ENCODE data around the gene FEN1. TPM values are rescaled to one million over a fixed set of nuclear protein-coding genes. Genes with fewer than 3 reads are reported as not detected.

FEN1 gene
- polyA plus RNA-seq, 3 donors from 2014 or later: 20.3 to 31.3 (median 24.6) TPM

GRCh38 chr11:61775606-61776554 is 16.8 kb upstream of the FEN1 start:
- H3K27ac Mint-ChIP-seq: peak overlapping the region in 5 of 6 donors; percentile 60 to 88 (median 66)
- no peaks in the 10 kb centered on the region for H3K9me3 Mint-ChIP-seq
- DNase-seq: peak; percentile 53 to 58 (median 56)
- peaks cover 0 to 4% (median 2%) of the 10 kb centered on the region in 3 donors for H3K27me3 Mint-ChIP-seq (ENCODE audit: low read depth in 3 of 3)
- H3K4me3 Mint-ChIP-seq: peak overlapping the region; percentile 56 to 81 (median 75)
- no peaks in the 10 kb centered on the region for H3K36me3 Mint-ChIP-seq
- H3K4me1 Mint-ChIP-seq: peaks cover 25 to 39% of the 10 kb centered on the region in 2 donors

- peak; percentile 57 to 59 (median 59) for DNase-seq
- Mint-ChIP-seq H3K9me3 (no peaks in the 10 kb centered on the region), H3K4me1 (peaks cover 25 to 37% of the 10 kb centered on the region in 2 donors), H3K36me3 (no peaks in the 10 kb centered on the region), H3K4me3 (peak overlapping the region; percentile 56 to 78 (median 75)), H3K27ac (peak overlapping the region; percentile 40 to 77 (median 60)), H3K27me3 (ENCODE audit: low read depth in 3 of 3) (peaks cover 0 to 4% (median 2%) of the 10 kb centered on the region in 3 donors)
Observed at GRCh38 chr11:61776561-61777075, 16.1 kb upstream of the FEN1 start.

- Mint-ChIP-seq H3K27ac (peak overlapping the region in 3 of 6 donors; percentile 35 to 61 (median 40)), H3K4me1 (peaks cover 25 to 35% of the 10 kb centered on the region in 2 donors), H3K9me3 (no peaks in the 10 kb centered on the region), H3K27me3 (ENCODE audit: low read depth in 3 of 3) (peaks cover 0 to 4% (median 2%) of the 10 kb centered on the region in 3 donors), H3K36me3 (no peaks in the 10 kb centered on the region), H3K4me3 (peak overlapping the region; percentile 59 to 78 (median 69))
- DNase-seq: peak; percentile 66 to 69 (median 69)
Observed at GRCh38 chr11:61777234-61778090, 15.2 kb upstream of the FEN1 start.

- no peak for DNase-seq
- Mint-ChIP-seq H3K9me3 (no peaks in the 10 kb centered on the region), H3K27ac (no peak overlapping the region), H3K27me3 (ENCODE audit: low read depth in 3 of 3) (peaks cover 0 to 4% (median 2%) of the 10 kb centered on the region in 3 donors), H3K4me1 (peaks cover 25 to 30% of the 10 kb centered on the region in 2 donors), H3K4me3 (peak overlapping the region; percentile 33 to 75 (median 59)), H3K36me3 (no peaks in the 10 kb centered on the region)
Observed at GRCh38 chr11:61778357-61778886, 14.3 kb upstream of the FEN1 start.

- Mint-ChIP-seq H3K4me1 (peaks cover 25 to 32% of the 10 kb centered on the region in 2 donors), H3K36me3 (no peaks in the 10 kb centered on the region), H3K4me3 (no peak overlapping the region), H3K27ac (no peak overlapping the region), H3K27me3 (ENCODE audit: low read depth in 3 of 3) (peaks cover 0 to 4% (median 2%) of the 10 kb centered on the region in 3 donors), H3K9me3 (no peaks in the 10 kb centered on the region)
- DNase-seq: no peak
Observed at GRCh38 chr11:61778920-61779650, 13.6 kb upstream of the FEN1 start.

GRCh38 chr11:61779666-61780525 is 12.8 kb upstream of the FEN1 start:
- Mint-ChIP-seq H3K27me3 (ENCODE audit: low read depth in 3 of 3) (peaks cover 0 to 4% (median 2%) of the 10 kb centered on the region in 3 donors), H3K4me1 (peaks cover 25 to 28% of the 10 kb centered on the region in 2 donors), H3K4me3 (no peak overlapping the region), H3K36me3 (peaks cover 0 to 1% (median 1%) of the 10 kb centered on the region in 3 donors), H3K27ac (no peak overlapping the region), H3K9me3 (no peaks in the 10 kb centered on the region)
- no peak for DNase-seq

- H3K4me1 Mint-ChIP-seq: peaks cover 19 to 23% of the 10 kb centered on the region in 2 donors
- peaks cover 0 to 2% (median 1%) of the 10 kb centered on the region in 3 donors for H3K27me3 Mint-ChIP-seq (ENCODE audit: low read depth in 3 of 3)
- H3K27ac Mint-ChIP-seq: no peak overlapping the region
- H3K36me3 Mint-ChIP-seq: peaks cover 0 to 5% (median 2%) of the 10 kb centered on the region in 3 donors
- H3K9me3 Mint-ChIP-seq: no peaks in the 10 kb centered on the region
- DNase-seq: no peak
- no peak overlapping the region for H3K4me3 Mint-ChIP-seq
Observed at GRCh38 chr11:61780581-61781162, 12.0 kb upstream of the FEN1 start.

GRCh38 chr11:61781585-61781984 is 11.1 kb upstream of the FEN1 start:
- Mint-ChIP-seq H3K4me1 (peaks cover 12 to 15% of the 10 kb centered on the region in 2 donors), H3K27ac (no peak overlapping the region), H3K9me3 (no peaks in the 10 kb centered on the region), H3K4me3 (no peak overlapping the region), H3K36me3 (peaks cover 0 to 5% (median 2%) of the 10 kb centered on the region in 3 donors), H3K27me3 (ENCODE audit: low read depth in 3 of 3) (peaks cover 0 to 2% (median 0%) of the 10 kb centered on the region in 3 donors)
- no peak for DNase-seq

GRCh38 chr11:61782299-61782698 is 10.4 kb upstream of the FEN1 start:
- H3K27ac Mint-ChIP-seq: no peak overlapping the region
- peaks cover 7 to 8% of the 10 kb centered on the region in 2 donors for H3K4me1 Mint-ChIP-seq
- H3K27me3 Mint-ChIP-seq (ENCODE audit: low read depth in 3 of 3): peaks cover 0 to 2% (median 0%) of the 10 kb centered on the region in 3 donors
- peaks cover 0 to 5% (median 2%) of the 10 kb centered on the region in 3 donors for H3K36me3 Mint-ChIP-seq
- no peak for DNase-seq
- no peak overlapping the region for H3K4me3 Mint-ChIP-seq
- no peaks in the 10 kb centered on the region for H3K9me3 Mint-ChIP-seq

GRCh38 chr11:61782841-61783240 is 9.9 kb upstream of the FEN1 start:
- H3K4me1 Mint-ChIP-seq: peaks cover 4 to 7% of the 10 kb centered on the region in 2 donors
- no peak for DNase-seq
- H3K27ac Mint-ChIP-seq: peak overlapping the region in 2 of 6 donors; percentile 39 to 44
- H3K36me3 Mint-ChIP-seq: peaks cover 0 to 5% (median 2%) of the 10 kb centered on the region in 3 donors
- peaks cover 0 to 2% (median 0%) of the 10 kb centered on the region in 3 donors for H3K27me3 Mint-ChIP-seq (ENCODE audit: low read depth in 3 of 3)
- H3K4me3 Mint-ChIP-seq: no peak overlapping the region
- no peaks in the 10 kb centered on the region for H3K9me3 Mint-ChIP-seq

GRCh38 chr11:61783717-61784505 is 8.8 kb upstream of the FEN1 start:
- Mint-ChIP-seq H3K4me3 (no peak overlapping the region), H3K4me1 (peaks cover 1 to 7% of the 10 kb centered on the region in 2 donors), H3K27me3 (ENCODE audit: low read depth in 3 of 3) (no peaks in the 10 kb centered on the region), H3K9me3 (no peaks in the 10 kb centered on the region), H3K27ac (peak overlapping the region in 1 of 6 donors; percentile 64), H3K36me3 (peaks cover 2 to 5% (median 2%) of the 10 kb centered on the region in 3 donors)
- DNase-seq: no peak

Data from immature natural killer cell (primary cell).